SK-N-SH (cell line): ENCODE results near the gene CAMK2N1.
"Not testable (repeated sequence)": the region's sequence is repeated elsewhere in the genome, so short reads cannot be mapped to it uniquely, and the experiment has no call there.

Source experiments
- EP300 ChIP-seq, 2 experiments: IDR thresholded peaks; 2 replicates each; pipeline versions ENCODE4 v1.4.0 to v1.6.1; 2012; ENCODE audit warnings: borderline replicate concordance in 1 of 2, low read depth in 1 of 2, low read length in 1 of 2
- TF ChIP-seq, protein P1 (sequence below): IDR thresholded peaks from 2 replicates; pipeline ENCODE4 v1.4.0; 2012; ENCODE audit warnings: low read depth
- TF ChIP-seq, protein P2 (sequence below): fragments of 200-600 bp; sonication (generic); IDR thresholded peaks from 2 replicates; pipeline ENCODE4 v1.6.1; 2017; ENCODE audit warnings: antibody characterized with exemption, mild to moderate bottlenecking, moderate library complexity

GRCh38 chr1:20496725-20497383, 10.8 kb upstream of the CAMK2N1 start:
- TF ChIP-seq, protein P1, sequence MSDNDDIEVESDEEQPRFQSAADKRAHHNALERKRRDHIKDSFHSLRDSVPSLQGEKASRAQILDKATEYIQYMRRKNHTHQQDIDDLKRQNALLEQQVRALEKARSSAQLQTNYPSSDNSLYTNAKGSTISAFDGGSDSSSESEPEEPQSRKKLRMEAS, result not testable (repeated sequence)
- not testable (repeated sequence) for TF ChIP-seq EP300 (IDR thresholded peaks at IDR 0.05; ENCODE audit: borderline replicate concordance in 1 of 2, low read depth in 1 of 2, low read length in 1 of 2)
- TF ChIP-seq, protein P2, sequence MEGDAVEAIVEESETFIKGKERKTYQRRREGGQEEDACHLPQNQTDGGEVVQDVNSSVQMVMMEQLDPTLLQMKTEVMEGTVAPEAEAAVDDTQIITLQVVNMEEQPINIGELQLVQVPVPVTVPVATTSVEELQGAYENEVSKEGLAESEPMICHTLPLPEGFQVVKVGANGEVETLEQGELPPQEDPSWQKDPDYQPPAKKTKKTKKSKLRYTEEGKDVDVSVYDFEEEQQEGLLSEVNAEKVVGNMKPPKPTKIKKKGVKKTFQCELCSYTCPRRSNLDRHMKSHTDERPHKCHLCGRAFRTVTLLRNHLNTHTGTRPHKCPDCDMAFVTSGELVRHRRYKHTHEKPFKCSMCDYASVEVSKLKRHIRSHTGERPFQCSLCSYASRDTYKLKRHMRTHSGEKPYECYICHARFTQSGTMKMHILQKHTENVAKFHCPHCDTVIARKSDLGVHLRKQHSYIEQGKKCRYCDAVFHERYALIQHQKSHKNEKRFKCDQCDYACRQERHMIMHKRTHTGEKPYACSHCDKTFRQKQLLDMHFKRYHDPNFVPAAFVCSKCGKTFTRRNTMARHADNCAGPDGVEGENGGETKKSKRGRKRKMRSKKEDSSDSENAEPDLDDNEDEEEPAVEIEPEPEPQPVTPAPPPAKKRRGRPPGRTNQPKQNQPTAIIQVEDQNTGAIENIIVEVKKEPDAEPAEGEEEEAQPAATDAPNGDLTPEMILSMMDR, result not testable (repeated sequence)
